GM21717 (cell line): ENCODE data around the gene DBNL.

ENCODE experiments used
- ATAC-seq: cut with Tn5 transposase; IDR thresholded peaks from one replicate; pipeline ENCODE4 v1.9.1; 2021; ENCODE audit warnings: mild to moderate bottlenecking, moderate library complexity; ENCODE audit not compliant: unreplicated experiment

Gene DBNL

GRCh38 chr7:44108768-44109750 is 64.6 kb downstream of the DBNL start:
- ATAC-seq = no peak

GRCh38 chr7:44109991-44110390 is 65.5 kb downstream of the DBNL start:
- ATAC-seq = no peak

GRCh38 chr7:44110719-44111635 is 66.5 kb downstream of the DBNL start:
- ATAC-seq = no peak
